ENCODE measurements around the gene SNAPC4. TPM values are rescaled to one million over a fixed set of nuclear protein-coding genes. Genes with fewer than 3 reads are reported as not detected.

SNAPC4 gene
- total and polyA plus RNA-seq, 9 of the 15 experiments (the other 6 are each of a cell fraction or from before 2014, with no cell fraction given) = 0.21 to 21.8 (median 8.8) TPM

GRCh38 chr9:136372561-136373299 lies 27.2 kb downstream of the SNAPC4 start (continued):
- TF ChIP-seq, protein P1, sequence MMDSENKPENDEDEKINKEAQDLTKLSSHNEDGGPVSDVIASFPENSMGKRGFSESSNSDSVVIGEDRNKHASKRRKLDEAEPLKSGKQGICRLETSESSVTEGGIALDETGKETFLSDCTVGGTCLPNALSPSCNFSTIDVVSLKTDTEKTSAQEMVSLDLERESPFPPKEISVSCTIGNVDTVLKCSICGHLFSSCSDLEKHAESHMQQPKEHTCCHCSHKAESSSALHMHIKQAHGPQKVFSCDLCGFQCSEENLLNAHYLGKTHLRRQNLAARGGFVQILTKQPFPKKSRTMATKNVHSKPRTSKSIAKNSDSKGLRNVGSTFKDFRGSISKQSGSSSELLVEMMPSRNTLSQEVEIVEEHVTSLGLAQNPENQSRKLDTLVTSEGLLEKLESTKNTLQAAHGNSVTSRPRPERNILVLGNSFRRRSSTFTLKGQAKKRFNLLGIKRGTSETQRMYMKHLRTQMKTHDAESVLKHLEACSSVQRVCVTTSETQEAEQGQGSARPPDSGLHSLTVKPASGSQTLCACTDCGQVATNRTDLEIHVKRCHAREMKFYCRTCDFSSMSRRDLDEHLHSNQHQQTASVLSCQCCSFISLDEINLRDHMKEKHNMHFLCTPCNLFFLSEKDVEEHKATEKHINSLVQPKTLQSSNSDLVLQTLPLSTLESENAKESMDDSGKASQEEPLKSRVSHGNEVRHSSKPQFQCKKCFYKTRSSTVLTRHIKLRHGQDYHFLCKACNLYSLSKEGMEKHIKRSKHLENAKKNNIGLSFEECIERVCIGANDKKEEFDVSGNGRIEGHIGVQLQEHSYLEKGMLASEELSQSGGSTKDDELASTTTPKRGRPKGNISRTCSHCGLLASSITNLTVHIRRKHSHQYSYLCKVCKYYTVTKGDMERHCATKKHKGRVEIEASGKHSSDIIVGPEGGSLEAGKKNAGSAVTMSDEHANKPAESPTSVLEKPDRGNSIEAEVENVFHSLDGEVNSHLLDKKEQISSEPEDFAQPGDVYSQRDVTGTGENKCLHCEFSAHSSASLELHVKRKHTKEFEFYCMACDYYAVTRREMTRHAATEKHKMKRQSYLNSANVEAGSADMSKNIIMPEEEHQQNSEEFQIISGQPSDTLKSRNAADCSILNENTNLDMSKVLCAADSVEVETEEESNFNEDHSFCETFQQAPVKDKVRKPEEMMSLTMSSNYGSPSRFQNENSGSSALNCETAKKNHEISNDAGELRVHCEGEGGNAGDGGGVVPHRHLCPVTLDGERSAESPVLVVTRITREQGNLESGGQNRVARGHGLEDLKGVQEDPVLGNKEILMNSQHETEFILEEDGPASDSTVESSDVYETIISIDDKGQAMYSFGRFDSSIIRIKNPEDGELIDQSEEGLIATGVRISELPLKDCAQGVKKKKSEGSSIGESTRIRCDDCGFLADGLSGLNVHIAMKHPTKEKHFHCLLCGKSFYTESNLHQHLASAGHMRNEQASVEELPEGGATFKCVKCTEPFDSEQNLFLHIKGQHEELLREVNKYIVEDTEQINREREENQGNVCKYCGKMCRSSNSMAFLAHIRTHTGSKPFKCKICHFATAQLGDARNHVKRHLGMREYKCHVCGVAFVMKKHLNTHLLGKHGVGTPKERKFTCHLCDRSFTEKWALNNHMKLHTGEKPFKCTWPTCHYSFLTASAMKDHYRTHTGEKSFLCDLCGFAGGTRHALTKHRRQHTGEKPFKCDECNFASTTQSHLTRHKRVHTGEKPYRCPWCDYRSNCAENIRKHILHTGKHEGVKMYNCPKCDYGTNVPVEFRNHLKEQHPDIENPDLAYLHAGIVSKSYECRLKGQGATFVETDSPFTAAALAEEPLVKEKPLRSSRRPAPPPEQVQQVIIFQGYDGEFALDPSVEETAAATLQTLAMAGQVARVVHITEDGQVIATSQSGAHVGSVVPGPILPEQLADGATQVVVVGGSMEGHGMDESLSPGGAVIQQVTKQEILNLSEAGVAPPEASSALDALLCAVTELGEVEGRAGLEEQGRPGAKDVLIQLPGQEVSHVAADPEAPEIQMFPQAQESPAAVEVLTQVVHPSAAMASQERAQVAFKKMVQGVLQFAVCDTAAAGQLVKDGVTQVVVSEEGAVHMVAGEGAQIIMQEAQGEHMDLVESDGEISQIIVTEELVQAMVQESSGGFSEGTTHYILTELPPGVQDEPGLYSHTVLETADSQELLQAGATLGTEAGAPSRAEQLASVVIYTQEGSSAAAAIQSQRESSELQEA (IDR thresholded peaks at IDR 0.05; ENCODE audit: low read depth) = no peak
- TF ChIP-seq ZNF75A (CRISPR knock-in tag; IDR thresholded peaks at IDR 0.05) (no peak), ZNF282 (CRISPR knock-in tag; IDR thresholded peaks at IDR 0.05) (no peak), SIX5 (IDR thresholded peaks at IDR 0.05; ENCODE audit: borderline replicate concordance in 1 of 2, insufficient read depth in 1 of 2, low read depth in 1 of 2, low read length in 2 of 2) (no peak), PRDM10 (IDR thresholded peaks at IDR 0.05; ENCODE audit: partially characterized antibody) (peak; percentile 46), ZKSCAN8 (CRISPR knock-in tag; IDR thresholded peaks at IDR 0.05) (no peak), SIN3A (IDR thresholded peaks at IDR 0.05; ENCODE audit: borderline replicate concordance in 2 of 2, control insufficient read depth in 1 of 2, low read depth in 2 of 2, low read length in 2 of 2) (peak; percentile 4 to 90; a peak in 2 of 4 replicates)
- TF ChIP-seq, protein P2, sequence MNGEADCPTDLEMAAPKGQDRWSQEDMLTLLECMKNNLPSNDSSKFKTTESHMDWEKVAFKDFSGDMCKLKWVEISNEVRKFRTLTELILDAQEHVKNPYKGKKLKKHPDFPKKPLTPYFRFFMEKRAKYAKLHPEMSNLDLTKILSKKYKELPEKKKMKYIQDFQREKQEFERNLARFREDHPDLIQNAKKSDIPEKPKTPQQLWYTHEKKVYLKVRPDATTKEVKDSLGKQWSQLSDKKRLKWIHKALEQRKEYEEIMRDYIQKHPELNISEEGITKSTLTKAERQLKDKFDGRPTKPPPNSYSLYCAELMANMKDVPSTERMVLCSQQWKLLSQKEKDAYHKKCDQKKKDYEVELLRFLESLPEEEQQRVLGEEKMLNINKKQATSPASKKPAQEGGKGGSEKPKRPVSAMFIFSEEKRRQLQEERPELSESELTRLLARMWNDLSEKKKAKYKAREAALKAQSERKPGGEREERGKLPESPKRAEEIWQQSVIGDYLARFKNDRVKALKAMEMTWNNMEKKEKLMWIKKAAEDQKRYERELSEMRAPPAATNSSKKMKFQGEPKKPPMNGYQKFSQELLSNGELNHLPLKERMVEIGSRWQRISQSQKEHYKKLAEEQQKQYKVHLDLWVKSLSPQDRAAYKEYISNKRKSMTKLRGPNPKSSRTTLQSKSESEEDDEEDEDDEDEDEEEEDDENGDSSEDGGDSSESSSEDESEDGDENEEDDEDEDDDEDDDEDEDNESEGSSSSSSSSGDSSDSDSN (IDR thresholded peaks at IDR 0.05; ENCODE audit: borderline replicate concordance in 1 of 2, low read depth in 2 of 2, low read length in 2 of 2) = peak in 1 of 2 experiments; percentile 59; a peak in 1 of 4 replicates
- TF ChIP-seq, protein P3, sequence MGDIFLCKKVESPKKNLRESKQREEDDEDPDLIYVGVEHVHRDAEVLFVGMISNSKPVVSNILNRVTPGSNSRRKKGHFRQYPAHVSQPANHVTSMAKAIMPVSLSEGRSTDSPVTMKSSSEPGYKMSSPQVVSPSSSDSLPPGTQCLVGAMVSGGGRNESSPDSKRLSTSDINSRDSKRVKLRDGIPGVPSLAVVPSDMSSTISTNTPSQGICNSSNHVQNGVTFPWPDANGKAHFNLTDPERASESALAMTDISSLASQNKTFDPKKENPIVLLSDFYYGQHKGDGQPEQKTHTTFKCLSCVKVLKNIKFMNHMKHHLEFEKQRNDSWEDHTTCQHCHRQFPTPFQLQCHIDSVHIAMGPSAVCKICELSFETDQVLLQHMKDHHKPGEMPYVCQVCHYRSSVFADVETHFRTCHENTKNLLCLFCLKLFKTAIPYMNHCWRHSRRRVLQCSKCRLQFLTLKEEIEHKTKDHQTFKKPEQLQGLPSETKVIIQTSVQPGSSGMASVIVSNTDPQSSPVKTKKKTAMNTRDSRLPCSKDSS (IDR thresholded peaks at IDR 0.05; ENCODE audit: low read depth, partially characterized antibody) = no peak
